Memory B cell (primary cell): Measurements from ENCODE around the gene PCDHA4.
"Not testable (repeated sequence)": the region's sequence is repeated elsewhere in the genome, so short reads cannot be mapped to it uniquely, and the experiment has no call there.

Experiments used
- ATAC-seq: fragments of 150-1000 bp; cut with Tn5 transposase; 2 replicates; pipeline ENCODE4 v1.10.0; 2021; ENCODE audit warnings: low read depth, mild to moderate bottlenecking, moderate library complexity
- DNase-seq, 2 donors: peaks; one replicate each; pipeline ENCODE4 v3.0.0; 2022; ENCODE audit warnings: low spot score in 2 of 2
- H3K27ac Mint-ChIP-seq: one replicate; pipeline ENCODE4 v1.8.0; 2022; ENCODE audit warnings: mild to moderate bottlenecking, moderate library complexity, mixed read lengths
- H3K27me3 Mint-ChIP-seq: one replicate; pipeline ENCODE4 v1.8.0; 2022; ENCODE audit warnings: mixed read lengths
- H3K36me3 Mint-ChIP-seq: one replicate; pipeline ENCODE4 v1.8.0; 2022; ENCODE audit warnings: mild to moderate bottlenecking, mixed read lengths
- H3K4me1 Mint-ChIP-seq: one replicate; pipeline ENCODE4 v1.8.0; 2022; ENCODE audit warnings: mixed read lengths
- H3K4me3 Mint-ChIP-seq: one replicate; pipeline ENCODE4 v1.8.0; 2022; ENCODE audit warnings: mild to moderate bottlenecking, moderate library complexity, mixed read lengths
- H3K9me3 Mint-ChIP-seq: one replicate; pipeline ENCODE4 v1.8.0; 2022; ENCODE audit warnings: mixed read lengths

PCDHA4 gene

GRCh38 chr5:140833993-140834392 is 27.1 kb downstream of the PCDHA4 start, which contains the start of gene PCDHA7:
Gene PCDHA7 (plus strand): TSS chr5:140834269. CDS start chr5:140834384, 115 bp downstream.
- Mint-ChIP-seq H3K36me3 (peaks cover 2% of the 10 kb centered on the region), H3K9me3 (peaks cover 6% of the 10 kb centered on the region), H3K4me1 (no peaks in the 10 kb centered on the region), H3K27me3 (peaks cover 8% of the 10 kb centered on the region), H3K4me3 (no peak within 1 kb of the TSS), H3K27ac (no peak within 1 kb of the TSS)
- ATAC-seq (no peak), DNase-seq (no peak)

- DNase-seq, ATAC-seq, H3K4me1 Mint-ChIP-seq, H3K4me3 Mint-ChIP-seq, H3K27me3 Mint-ChIP-seq, H3K27ac Mint-ChIP-seq, H3K36me3 Mint-ChIP-seq, H3K9me3 Mint-ChIP-seq: not testable (repeated sequence)
Measured at GRCh38 chr5:140834439-140835008, 27.7 kb downstream of the PCDHA4 start.

- peaks cover 8% of the 10 kb centered on the region for H3K27me3 Mint-ChIP-seq
- peaks cover 2% of the 10 kb centered on the region for H3K36me3 Mint-ChIP-seq
- no peak overlapping the region for H3K27ac Mint-ChIP-seq
- DNase-seq (no peak), ATAC-seq (no peak)
- no peak overlapping the region for H3K4me3 Mint-ChIP-seq
- H3K4me1 Mint-ChIP-seq, result no peaks in the 10 kb centered on the region
- peaks cover 9% of the 10 kb centered on the region for H3K9me3 Mint-ChIP-seq
Measured at GRCh38 chr5:140835622-140836510, 29.0 kb downstream of the PCDHA4 start.

- H3K27ac Mint-ChIP-seq, result no peak within 1 kb of the TSS
- DNase-seq (no peak), ATAC-seq (no peak)
- H3K4me3 Mint-ChIP-seq, result no peak within 1 kb of the TSS
- peaks cover 2% of the 10 kb centered on the region for H3K36me3 Mint-ChIP-seq
- peaks cover 2% of the 10 kb centered on the region for H3K27me3 Mint-ChIP-seq
- no peaks in the 10 kb centered on the region for H3K4me1 Mint-ChIP-seq
- H3K9me3 Mint-ChIP-seq, result peaks cover 5% of the 10 kb centered on the region
Measured at GRCh38 chr5:140840978-140841962, 34.4 kb downstream of the PCDHA4 start, which contains the start of gene PCDHA8. Gene PCDHA8 (plus strand): TSS chr5:140841187. CDS start chr5:140841322, 135 bp downstream.

- Mint-ChIP-seq H3K4me1 (no peaks in the 10 kb centered on the region), H3K36me3 (no peaks in the 10 kb centered on the region), H3K27ac (no peak overlapping the region), H3K27me3 (peaks cover 2% of the 10 kb centered on the region), H3K9me3 (peaks cover 7% of the 10 kb centered on the region), H3K4me3 (no peak overlapping the region)
- DNase-seq, result no peak
- no peak for ATAC-seq
Measured at GRCh38 chr5:140842798-140843733, 36.2 kb downstream of the PCDHA4 start.

GRCh38 chr5:140848139-140849102 is 41.6 kb downstream of the PCDHA4 start, which contains the start of gene PCDHA9:
Gene PCDHA9 (plus strand): TSS chr5:140848382. CDS start chr5:140848496, 114 bp downstream.
- not testable (repeated sequence) for DNase-seq, H3K9me3 Mint-ChIP-seq, H3K4me1 Mint-ChIP-seq, H3K27me3 Mint-ChIP-seq, H3K27ac Mint-ChIP-seq, ATAC-seq, H3K36me3 Mint-ChIP-seq, H3K4me3 Mint-ChIP-seq

GRCh38 chr5:140849831-140850634 is 43.2 kb downstream of the PCDHA4 start:
- H3K36me3 Mint-ChIP-seq, DNase-seq, ATAC-seq, H3K27me3 Mint-ChIP-seq, H3K4me1 Mint-ChIP-seq, H3K27ac Mint-ChIP-seq, H3K9me3 Mint-ChIP-seq, H3K4me3 Mint-ChIP-seq: not testable (repeated sequence)

GRCh38 chr5:140855772-140856674 is 49.2 kb downstream of the PCDHA4 start, which contains the start of gene PCDHA10:
Gene PCDHA10 (plus strand): TSS chr5:140855897. CDS start chr5:140856049, 152 bp downstream.
- H3K4me3 Mint-ChIP-seq, result no peak within 1 kb of the TSS
- H3K27me3 Mint-ChIP-seq, result no peaks in the 10 kb centered on the region
- H3K36me3 Mint-ChIP-seq, result peaks cover 2% of the 10 kb centered on the region
- H3K27ac Mint-ChIP-seq, result no peak within 1 kb of the TSS
- no peaks in the 10 kb centered on the region for H3K4me1 Mint-ChIP-seq
- ATAC-seq (no peak), DNase-seq (no peak)
- no peaks in the 10 kb centered on the region for H3K9me3 Mint-ChIP-seq

GRCh38 chr5:140857177-140857986 is 50.5 kb downstream of the PCDHA4 start:
- H3K27ac Mint-ChIP-seq, result no peak overlapping the region
- DNase-seq, result no peak
- H3K9me3 Mint-ChIP-seq, result no peaks in the 10 kb centered on the region
- H3K27me3 Mint-ChIP-seq, result no peaks in the 10 kb centered on the region
- no peak for ATAC-seq
- H3K4me3 Mint-ChIP-seq, result no peak overlapping the region
- peaks cover 2% of the 10 kb centered on the region for H3K36me3 Mint-ChIP-seq
- no peaks in the 10 kb centered on the region for H3K4me1 Mint-ChIP-seq

- H3K4me1 Mint-ChIP-seq, result no peaks in the 10 kb centered on the region
- no peak for DNase-seq
- peaks cover 2% of the 10 kb centered on the region for H3K36me3 Mint-ChIP-seq
- H3K4me3 Mint-ChIP-seq, result no peak overlapping the region
- no peak for ATAC-seq
- no peaks in the 10 kb centered on the region for H3K9me3 Mint-ChIP-seq
- no peak overlapping the region for H3K27ac Mint-ChIP-seq
- no peaks in the 10 kb centered on the region for H3K27me3 Mint-ChIP-seq
Measured at GRCh38 chr5:140857987-140858240, 51.0 kb downstream of the PCDHA4 start.
